Activated CD4-positive, alpha-beta T cell treated with anti-CD3 and anti-CD28 coated beads for 24 hours (primary cell): ENCODE results near the gene SORD.
"Not testable (repeated sequence)": the region's sequence is repeated elsewhere in the genome, so short reads cannot be mapped to it uniquely, and the experiment has no call there.

ENCODE experiments used
- DNase-seq, 2 donors: peaks; one replicate each; pipeline ENCODE4 v3.0.0-alpha.2; 2020; ENCODE audit warnings: low read depth in 2 of 2

Gene SORD

GRCh38 chr15:45024649-45025048 is 1.7 kb downstream of the SORD start:
- DNase-seq: not testable (repeated sequence)

DNA sequence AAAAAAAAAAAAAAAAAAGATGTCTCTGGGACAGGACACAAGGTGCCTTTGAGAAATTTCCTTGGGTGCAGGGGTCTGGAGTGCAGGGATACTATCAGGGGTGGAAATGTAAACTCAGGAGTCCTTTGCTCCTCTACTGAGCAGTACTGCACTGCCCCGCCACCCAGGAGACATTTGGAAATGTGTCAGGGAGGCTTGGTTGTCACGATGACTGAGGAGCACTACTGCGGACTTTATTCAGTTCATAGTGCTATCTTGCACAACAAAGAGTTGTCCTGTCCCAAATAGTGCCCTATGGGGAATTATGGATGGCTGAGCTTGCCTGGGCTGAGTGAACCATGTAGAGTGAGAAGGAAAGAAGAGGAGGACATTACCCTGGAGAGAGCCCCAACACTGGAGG is 2.6 kb downstream of the SORD start:
- not testable (repeated sequence) for DNase-seq

- no peak for DNase-seq
Measured at GRCh38 chr15:45026651-45027190, 3.7 kb downstream of the SORD start.

GRCh38 chr15:45027220-45027619 is 4.2 kb downstream of the SORD start:
- DNase-seq: no peak

- DNase-seq: no peak
Measured at GRCh38 chr15:45030743-45031142, 7.7 kb downstream of the SORD start.

DNA sequence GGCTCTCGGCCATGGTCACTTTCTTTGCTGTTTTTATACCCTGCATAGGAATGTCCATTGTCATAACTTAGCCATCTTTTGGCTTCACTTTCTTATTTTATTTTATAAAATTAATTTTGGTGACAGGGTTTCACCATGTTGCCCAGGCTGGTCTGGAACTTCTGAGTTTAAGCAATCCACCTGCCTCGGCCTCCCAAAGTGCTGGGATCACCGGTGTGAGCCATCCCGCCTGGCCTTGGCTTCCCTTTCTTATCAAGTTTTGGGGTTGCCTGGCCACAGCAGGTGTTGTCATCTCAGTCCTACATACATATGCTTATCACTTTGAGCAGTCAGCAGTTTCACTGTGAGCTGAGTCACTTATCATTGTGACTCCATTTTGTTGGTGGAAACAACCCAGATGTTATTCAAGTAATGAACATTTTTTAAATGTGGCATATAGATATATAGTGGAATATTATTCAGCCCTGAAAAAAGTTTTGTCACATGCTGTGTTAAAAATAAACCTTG is 8.6 kb downstream of the SORD start:
- DNase-seq: not testable (repeated sequence)

GRCh38 chr15:45032501-45032900 is 9.5 kb downstream of the SORD start:
- DNase-seq: not testable (repeated sequence)

- DNase-seq: not testable (repeated sequence)
Measured at GRCh38 chr15:45034087-45034486, 11.1 kb downstream of the SORD start.

GRCh38 chr15:45034600-45035375 is 11.8 kb downstream of the SORD start:
- DNase-seq: not testable (repeated sequence)

DNA sequence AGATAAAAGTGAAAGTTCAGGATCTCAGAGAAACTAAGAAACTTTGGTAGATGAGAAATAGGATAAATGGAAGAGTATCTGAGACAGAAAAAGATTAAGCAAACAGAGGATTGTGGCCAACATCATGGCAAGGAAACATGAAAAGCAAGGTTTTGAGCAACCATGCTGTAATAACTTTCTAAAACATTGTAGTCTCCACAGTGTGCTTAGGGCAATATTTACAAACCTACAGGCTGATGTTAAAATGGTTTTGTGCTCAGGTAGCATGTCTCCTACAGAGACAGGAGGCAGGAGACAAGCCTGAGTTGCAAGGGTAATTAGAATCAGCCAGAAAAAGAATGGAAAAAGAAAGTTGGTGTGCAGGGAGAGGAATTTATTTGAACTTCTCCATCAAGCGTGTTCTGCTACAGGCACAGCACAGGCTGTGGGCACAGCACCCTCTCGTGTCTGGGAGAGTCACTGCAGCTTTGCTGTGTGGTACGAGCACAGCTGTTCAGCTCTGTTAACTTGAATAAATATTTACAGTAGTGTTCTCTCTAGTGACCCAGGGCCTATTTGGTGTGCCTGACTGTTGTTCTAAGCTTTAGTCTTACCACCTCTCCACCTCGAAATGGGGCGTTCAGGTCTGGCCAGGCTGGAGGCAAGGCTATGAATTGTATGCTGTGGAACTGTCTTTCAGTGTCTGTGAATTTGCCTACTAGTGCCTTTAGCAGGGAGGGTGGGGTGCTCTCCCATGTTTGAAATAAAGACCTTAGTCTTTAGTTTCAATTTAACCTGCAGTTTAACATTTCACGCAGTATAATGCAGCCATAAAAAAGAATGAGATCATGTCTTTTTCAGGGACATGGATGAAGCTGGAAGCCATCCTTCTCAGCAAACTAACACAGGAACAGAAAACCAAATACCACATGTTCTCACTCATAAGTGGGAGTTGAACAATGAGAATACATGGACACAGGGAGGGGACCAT is 14.1 kb downstream of the SORD start:
- peak; percentile 52 to 63 for DNase-seq

DNA sequence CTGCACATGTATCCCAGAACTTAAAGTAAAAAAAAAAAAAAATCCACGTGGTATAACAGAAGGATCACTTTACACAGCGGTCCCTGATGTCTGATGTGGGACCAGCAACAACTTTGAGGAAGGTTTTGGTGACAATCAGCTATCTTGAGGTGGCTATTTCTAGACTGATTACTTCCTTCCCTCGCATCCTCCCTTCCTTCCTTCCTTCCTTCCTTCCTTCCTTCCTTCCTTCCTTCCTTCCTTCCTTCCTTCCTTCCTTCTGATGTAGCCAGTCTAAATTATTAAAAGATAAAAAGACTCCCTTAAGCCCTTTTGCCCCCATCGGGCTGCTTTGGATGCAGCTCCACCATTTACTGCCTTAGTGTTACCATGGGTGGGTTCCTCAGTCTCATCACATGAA is 14.9 kb downstream of the SORD start:
- DNase-seq: no peak

DNA sequence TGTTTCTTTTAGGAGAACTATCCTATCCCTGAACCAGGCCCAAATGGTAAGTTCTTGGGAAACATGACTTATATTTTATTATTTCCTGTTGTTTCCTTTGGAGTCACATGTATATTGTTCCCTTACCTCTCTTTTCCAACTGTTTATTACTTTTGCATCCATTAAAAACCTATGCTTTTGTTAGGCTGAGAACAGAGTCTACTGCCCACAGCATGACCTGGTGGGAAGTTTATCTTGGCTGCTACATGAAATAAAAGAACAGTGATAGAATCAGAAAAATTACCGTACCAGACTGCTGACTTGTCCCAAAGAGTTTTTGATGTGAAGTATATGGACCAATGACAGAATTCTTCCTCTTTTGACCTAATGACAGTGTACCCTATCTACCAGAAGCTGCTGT is 17.4 kb downstream of the SORD start:
- not testable (repeated sequence) for DNase-seq

DNA sequence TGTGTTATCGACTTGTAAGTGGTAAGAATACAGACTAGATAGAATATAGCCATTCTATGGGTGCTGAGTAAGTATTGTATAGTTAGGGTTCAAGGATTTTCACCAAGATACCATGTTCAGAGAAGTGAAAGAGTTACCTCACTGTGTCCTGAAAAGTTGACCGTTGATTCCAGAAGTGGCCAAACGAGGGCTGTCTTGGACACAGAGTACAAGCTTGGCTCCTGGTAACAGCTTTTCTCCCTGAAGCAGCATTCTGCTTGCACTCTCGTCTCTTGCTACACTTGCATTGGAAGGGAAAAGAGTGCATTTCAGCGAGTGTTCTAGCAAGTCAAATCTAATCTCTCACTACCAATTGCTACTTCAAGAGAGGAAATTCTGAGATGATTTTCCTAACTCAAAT is 18.5 kb downstream of the SORD start:
- DNase-seq: not testable (repeated sequence)

- DNase-seq: not testable (repeated sequence)
Measured at GRCh38 chr15:45042859-45043258, 19.9 kb downstream of the SORD start.

- DNase-seq: not testable (repeated sequence)
Measured at GRCh38 chr15:45044270-45044669, 21.3 kb downstream of the SORD start.

- DNase-seq: not testable (repeated sequence)
Measured at GRCh38 chr15:45048449-45048793, 25.4 kb downstream of the SORD start.

DNA sequence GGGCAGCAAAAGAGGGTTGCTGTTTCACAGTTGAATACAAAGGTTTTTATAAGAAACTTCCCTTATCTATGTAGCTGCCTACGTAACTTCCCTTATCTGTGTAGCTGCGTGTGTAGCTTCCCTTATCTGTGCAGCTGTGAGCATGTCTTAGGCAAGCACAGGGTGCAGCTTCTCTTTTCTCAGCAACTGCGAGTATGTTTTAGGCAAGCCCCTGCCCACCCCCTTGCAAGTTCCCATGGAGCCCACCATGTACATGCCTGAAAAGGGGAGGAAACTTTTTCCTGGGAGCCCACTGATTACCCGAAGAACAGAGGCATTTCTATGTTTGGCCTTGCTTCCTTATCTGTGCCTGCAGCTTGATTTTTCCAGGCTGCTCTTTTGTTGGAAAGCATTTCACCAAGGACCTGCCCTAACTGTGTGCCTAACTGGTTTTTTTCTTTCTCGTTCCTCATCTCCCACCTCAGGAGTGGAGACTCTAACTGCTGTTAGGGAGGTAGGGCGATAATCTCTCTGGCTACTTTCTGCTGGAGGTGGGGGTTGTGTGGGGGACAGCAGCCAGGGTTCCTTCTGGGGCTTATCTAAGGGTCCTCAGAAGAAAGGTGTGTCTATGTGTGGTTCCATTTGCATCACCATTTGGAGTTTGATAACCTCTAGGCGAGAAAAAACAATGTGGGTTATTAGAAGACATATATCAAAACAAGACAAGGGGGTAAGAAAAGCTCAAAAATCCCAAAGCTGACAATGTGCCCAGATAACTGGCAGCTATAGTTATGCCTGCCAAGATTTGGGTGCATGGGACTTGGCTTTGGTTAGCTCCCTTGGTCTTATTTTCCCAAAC is 26.0 kb downstream of the SORD start:
- DNase-seq: no peak

DNA sequence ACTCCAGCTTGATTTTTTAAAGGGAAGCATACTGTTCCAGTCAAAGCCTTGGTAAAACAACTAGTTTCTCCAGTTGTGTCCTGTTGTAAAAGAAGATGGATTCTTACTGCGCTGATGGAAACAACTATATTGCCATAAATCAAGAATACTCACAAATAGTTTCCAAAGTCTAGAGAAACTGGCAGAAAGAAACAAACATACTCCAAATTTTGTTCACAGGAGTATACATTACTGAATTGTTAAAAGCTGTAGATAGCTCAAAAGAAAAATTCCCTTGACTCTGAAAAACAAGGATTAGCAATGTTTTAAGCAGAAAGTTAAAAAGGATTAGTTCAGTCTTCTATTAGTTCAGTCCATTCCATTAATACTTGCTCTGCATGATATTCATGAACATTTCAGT is 27.6 kb downstream of the SORD start:
- no peak for DNase-seq

DNA sequence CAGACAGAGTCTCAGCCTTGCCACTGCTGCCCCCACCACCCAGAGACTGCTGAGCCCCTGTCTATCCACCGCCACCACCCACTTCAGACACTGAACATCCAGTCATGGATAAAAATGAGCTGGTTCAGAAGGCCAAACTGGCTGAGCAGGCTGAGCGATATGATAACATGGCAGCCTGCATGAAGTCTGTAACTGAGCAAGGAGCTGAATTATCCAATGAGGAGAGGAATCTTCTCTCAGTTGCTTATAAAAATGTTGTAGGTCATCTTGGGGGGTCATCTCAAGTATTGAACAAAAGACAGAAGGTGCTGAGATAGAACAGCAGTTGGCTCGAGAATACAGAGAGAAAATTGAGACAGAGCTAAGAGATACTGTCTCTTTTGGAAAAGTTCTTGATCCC is 29.7 kb downstream of the SORD start:
- not testable (repeated sequence) for DNase-seq

DNA sequence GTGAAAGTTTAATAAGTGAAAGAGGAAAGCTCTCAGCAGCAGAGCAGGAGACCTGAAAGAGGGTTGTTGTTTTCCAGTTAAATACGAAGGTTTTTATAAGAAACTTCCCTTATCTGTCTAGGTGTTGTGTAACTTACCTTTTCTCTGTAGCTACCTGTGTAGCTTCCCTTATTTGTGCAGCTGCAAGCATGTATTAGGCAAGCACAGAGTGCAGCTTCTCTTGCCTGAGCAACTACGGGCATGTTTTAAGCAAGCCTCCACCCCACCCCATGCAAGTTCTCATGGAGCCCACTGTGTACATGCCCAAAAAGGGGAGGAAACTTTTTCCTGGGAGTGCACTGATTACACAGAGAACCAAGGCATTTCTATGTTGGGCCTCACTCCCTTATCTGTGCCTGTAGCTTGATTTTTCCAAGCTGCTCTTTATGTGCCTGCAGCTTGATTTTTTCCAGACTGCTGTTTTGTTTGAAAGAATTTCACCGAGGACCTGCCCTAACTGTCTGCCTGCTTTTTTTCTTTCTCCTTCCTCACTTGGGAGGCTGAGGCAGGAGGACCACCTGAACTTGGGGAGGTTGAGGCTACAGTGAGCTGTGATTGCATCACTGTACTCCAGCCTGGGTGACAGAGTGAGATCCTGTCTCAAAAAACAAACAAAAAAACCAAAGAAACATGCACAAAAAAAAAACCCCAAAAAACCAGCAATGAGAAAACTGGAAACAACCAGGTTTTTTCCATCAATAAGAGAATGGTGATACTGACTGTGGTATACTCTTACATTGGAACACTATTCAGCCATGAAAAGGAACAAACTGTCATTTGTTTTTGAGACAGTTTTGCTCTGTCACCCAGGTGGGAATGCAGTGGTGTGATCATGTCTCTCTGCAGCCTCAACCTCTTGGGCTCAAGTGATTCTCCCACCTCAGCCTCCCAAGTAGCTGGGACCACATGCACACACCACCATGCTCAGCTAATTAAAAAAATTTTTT is 36.0 kb downstream of the SORD start:
- not testable (repeated sequence) for DNase-seq
